NCI-H1048 (cell line): ENCODE data around the gene PRM2.
"Not testable (repeated sequence)": the region's sequence is repeated elsewhere in the genome, so short reads cannot be mapped to it uniquely, and the experiment has no call there.

Experiments
- DNase-seq: peaks from one replicate; lab custom pipeline; 2025; lab: John Stamatoyannopoulos, UW

PRM2 gene

DNA sequence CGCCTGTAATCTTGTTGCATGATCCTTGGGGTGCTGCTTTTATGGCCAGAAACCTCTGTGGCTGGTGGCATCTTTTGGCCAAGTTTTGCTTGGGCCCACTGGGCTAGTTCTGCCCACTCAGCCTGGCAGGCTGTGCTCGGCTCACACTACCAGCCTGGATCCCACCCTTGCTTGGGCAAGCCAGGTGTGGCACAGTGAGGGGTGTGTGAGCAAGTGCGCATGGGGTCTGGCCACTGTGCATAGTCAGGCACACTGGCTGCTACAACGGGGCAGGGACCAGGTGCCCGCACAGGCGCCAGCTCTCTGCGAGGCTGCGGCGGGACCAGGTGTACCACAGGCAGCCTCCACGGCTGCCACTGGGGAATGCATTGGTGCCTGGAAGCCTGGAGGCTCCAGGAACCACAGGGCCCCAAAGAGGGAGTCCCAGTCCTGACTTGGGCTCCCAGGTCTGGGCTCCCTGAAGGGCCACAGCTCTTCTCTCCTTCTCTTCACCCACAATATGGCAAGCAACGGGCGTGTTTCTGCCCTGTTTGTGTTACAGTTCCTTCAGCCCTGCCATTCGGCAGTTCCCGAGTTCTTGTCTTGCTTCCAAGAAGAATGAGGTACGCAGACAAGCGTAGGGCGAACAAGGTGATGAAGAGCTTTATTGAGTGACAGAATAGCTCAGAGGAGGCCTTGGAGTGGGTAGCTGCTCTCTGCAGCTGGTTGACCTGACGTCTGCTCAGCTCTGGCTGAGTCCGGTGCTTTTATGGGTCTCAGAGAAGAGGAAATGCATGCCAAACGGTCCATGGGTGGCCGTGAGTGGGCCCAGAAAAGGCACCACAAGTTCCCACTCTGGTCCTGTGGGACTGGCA, 31.6 kb upstream of the PRM2 start:
- DNase-seq: no peak

DNA sequence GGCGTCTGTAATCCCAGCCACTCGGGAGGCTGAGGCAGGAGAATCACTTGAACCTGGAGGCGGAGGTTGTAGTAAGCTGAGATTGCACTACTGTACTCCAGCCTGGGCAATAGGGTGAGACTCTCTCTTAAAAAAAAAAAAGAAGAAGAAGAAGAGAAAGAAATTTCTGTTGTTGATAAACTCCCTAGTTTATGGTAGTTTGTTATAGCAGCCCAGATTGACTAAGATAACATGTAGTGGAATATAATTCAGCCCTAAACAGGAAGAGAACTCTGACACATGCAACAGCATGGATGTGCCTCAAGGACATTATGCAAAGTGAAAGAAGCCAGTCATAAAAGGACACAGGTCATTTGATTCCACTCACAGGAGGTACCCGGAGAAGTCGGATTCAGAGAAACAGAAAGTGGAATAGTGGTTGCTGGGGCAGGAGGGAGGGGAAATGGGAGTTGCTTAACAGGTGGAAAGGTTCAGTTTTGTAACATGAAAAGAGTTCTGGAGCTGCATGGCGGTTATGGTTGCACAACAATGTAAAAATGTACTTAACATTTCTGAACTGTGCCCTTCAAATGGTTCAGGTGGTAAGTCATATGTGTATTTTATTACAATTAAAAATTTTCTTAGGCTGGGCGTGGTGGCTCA, 30.8 kb upstream of the PRM2 start:
- no peak for DNase-seq

DNA sequence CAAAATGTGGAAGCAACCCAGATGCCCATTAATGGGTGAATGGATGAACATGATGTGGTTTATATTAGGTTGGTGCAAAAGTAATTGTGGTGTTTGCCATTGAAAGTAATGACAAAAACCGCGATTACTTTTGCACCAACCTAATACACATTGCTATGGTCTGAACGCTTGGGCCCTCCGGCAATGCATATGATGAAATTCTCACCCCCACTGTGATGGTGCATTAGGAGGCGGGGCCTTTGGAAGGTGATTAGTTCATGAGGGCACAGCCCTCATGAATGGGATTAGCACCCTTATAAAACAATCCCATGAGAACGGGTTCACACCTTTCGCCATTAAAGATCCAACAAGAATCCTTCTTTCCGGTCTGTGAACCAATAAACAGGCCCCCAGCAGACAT, 30.1 kb upstream of the PRM2 start:
- no peak for DNase-seq

DNA sequence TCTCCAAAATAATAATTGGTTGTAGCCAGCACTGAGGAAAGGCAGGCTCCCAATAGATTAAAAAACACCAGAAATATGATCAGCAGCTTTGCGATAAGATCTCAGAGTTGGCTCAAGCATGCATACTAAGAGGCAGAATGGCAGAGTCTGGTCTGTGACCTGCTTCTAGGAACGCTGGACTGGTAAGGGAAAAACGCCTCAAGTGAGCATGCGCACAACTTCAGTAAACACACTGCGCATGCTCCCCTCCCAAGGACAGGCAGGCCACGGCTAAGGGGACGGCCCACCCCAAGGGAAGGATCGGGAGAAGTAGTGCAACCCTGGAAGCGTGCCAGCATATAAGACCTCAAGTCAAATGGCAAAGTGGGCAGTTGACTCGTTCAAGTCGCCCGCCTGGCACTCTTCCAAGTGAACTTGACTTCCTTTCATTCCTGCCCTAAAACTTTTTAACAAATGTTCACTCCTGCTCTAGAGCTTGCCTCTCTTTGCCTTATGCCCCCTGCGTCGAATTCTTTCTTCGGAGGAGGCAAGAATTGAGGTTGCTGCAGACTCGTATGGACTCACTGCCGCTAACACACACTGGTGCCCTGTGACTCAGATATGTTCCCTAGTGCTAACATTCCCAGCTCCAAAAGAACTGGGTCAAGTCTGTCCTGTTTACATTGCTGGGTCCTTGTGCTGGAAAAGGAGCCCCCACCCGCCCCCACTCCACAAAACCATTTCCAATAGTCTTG, 27.3 kb upstream of the PRM2 start:
- no peak for DNase-seq

DNA sequence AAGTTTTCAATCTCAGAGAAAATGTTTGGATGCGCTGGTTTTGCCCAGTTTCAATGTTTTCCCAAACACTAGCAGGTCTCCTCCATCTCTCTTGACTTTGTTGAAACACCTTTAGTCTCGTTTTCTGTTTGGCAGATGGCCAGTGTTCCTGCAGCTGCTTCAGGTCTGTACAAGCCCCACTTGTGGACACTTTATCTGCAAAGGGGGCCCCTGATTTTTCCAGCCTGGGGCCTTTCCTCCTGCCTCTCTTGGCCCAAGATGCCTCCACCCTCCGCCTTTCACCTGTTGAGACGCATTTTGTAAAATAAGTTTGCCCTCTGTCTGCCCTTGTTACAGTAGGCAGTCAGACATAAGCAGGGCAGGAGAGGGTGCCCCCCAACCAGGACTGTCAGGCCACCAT, 26.7 kb upstream of the PRM2 start:
- DNase-seq: no peak

DNA sequence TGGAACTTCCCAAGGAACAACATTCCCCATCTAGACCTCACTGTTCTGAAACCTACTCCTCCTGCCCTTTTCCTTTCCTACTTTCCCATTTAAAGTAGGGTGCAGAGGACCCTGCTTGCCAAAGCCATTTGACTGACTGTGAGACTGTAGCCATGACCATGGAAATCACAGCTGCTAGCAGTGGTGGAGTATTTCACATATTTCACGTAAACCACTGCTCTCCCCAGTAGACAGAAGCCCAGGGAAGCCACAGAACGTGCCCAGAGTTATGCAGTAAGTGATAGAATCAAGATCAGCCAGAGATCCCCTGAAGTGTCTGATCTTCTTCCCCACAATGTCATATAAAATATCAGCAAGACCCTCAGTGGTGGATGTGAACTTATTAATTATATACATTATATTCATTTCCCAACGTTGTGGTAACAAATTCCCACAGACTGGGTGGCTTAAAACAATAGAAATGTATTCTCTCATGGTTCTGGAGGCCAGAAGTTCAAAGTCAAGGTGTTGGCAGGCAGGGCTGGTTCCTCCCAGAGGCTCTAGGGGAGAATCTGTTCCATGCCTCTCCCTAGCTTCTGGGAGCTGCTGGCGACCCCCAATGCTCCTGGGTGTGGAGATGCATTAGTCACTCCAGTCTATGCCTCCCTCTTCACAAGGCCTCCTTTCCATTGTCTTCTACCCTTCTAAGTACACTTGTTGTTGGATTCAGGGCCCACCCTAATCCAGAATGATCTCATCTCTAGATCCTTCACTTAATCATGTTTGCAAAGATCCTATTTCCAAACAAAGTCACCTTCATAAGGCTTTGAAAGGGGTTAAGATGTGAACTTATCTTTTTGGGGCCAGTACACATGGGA, 25.6 kb upstream of the PRM2 start:
- no peak for DNase-seq

DNA sequence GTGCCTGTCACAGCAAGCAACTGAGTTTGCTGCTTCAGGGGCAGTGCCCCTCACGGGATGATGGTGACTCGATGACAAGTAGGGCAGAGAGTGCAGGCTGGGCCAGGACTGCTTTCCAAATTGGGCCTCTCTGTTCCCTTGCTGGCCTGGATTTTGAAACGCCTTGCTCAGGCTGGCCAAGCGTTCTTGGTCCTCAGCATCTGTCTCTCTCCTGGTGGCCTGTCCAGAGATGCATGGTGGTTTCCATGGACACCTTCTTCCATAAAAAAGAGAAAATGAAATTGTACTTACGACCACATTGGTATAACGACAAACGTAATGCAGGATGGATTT, 24.2 kb upstream of the PRM2 start:
- no peak for DNase-seq

DNA sequence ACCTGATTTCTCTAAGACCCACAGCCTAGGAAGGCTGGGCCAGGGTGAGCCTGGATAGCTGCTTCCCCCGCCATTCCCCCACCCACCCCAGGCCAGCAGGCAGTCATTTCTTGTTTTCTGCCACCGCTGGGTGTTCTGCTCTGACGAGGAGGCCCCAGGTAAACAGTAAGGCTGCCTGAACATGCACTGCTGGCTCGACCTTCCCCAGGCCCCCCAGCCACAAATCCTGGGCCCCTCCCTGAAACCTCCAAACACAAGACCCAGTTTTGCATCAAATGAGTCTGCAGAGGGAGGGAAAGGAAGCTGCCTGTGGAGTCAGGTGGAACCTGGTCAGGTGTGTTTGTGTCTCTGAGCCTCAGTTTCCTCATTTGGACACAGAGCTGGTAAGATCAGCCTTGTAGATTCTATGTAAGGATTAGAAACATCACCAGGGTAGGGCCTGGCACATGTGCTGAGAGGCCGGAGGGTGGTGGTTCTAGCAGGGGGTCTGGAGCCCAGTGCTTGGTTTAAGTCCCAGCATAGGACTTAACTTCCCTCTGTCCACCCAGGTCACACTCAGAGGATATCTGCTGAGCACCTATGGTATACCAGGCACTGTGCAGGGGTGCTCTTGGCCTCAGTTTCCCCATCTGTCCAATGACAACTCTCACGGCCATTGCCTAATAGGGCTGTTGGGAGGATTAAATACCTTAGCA, 23.7 kb upstream of the PRM2 start:
- no peak for DNase-seq

DNA sequence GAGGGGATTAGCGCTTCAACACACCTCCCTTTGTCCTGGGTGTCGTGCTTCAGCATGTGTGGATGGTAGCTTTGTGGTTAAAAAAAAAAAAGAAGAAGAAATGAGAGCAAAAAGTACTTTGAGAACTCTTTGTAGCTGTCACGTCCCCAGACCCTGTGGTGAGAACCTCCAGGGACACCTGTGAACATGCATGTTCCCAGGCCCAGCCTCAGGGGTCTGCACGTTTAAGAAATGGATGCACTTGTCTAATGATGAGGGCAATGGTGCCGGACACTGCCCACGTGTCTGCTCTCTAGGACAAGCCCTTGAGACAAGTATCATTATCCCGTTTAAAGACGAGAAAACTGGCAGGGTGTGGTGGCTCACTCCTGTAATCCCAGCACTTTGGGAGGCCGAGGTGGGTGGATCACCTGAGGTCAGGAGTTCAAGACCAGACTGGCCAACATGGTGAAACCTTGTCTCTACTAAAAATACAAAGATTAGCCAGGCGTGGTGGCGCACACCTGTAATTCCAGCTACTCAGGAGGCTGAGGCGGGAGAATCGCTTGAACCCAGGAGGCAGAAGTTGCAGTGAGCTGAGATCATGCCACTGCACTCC, 22.8 kb upstream of the PRM2 start:
- not testable (repeated sequence) for DNase-seq

DNA sequence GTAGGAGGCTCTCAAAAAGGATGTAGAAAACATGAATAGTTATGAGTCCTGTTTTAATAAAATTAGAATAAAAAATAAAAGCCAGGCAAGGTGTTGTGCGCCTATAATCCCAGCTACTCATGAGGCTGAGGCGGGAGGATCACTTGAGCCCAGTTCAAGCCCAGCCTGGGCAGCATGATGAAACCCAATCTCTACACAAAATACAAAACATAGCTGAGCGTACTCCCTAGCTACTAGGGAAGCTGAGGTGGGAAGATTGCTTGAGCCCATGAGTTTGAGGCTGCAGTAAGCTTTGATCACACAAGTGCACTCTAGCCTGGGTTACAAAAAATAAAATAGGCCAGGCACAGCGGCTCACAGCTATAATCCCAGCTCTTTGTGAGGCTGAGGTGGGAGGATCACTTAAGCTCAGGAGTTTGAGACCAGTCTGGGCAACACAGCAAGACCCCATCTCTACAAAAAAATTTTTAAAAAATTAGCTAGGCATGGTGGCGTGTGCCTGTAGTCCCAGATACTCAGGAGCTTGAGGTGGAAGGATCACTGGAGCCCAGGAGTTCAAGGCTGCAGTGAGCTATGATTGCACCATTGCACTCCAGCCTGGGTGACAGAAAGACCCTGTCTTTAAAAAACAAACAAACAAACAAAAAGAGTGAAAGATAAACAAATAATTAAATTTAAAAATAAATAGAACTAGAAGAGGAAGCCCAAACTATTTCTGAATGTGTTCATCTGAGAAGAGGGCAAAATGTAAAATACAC, 22.0 kb upstream of the PRM2 start:
- DNase-seq: no peak

DNA sequence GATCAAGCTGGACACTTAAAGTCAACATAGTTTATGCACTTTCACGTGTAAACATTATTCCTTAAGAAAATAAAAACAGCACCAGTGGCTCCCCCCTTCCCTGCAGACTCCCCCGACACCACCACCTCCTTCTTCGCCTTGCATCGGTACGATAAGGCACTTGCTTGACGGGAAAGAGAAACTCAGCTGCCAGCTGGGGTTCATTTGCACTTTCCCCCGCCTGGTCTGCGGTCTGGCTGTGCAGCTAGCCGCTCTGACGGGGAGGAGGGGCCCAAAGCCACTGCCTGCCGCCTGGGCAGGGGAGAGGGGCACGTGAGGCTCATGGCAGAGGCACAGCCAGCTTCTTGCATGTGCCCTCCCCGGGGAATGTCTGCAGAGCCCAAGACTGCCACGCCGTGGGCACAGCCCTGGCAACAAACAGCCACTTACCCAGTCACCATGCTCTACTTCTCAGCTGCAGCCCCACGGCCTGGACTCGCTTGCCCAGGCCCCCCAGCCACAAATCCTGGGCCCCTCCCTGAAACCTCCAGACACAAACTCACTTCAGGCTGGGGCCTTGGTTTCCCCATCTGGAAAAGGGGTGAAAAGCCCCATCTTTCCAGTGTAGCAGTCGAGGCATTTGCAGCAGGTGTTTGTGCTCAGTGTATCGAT, 21.3 kb upstream of the PRM2 start:
- no peak for DNase-seq

DNA sequence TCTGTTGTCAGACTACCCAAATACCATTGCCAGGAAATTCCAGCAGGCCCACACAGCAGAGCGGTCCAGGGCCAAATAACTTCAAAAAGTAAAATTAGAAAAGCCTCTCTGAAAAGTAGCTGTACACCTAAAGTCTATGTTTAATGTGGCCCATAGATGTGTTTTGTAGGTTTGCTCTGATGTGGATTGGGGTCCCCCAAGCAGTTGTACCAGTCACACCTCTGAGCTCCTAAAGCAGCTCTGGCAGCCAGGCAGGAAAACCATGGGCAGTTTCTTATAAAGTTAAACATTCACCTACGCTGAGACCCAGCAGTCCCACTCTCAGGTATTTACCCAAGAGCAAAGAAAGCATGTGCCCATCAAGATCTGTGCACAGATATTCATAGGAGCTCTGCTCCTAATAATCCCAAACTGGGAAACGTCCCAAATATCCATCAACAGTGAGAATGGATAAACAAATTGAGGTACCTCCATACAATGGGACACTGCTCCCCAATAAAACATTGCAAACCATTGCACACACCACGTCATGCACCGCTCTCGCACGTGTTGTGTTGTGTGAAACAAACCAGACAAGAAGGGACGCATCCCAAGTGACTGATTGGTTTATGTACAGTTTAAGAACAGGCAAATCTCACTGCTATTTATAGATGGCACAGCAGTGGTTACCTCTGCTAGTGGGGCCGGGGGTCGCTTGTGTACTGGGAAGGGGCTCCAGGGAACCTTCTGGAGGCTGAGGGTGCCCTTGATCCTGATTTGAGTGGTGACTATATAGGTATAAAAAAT, 20.6 kb upstream of the PRM2 start:
- DNase-seq: no peak

DNA sequence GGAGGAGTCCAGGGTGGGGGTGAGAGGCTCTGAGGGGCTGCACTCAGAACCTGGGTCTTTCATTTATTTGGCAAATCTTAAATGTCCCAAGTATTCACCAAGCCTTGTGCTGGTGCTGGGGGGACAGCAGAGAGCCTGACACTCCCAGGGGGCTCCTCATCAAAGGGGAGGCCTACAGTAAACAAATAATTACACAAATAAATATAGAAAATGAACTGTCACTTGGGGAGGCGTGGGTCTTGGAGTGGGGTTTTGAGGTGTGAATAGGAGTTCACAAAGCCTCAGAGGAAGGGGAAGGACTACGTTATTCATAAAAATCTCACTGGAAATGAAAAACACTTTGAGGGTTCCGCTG, 20.0 kb upstream of the PRM2 start:
- DNase-seq: no peak

DNA sequence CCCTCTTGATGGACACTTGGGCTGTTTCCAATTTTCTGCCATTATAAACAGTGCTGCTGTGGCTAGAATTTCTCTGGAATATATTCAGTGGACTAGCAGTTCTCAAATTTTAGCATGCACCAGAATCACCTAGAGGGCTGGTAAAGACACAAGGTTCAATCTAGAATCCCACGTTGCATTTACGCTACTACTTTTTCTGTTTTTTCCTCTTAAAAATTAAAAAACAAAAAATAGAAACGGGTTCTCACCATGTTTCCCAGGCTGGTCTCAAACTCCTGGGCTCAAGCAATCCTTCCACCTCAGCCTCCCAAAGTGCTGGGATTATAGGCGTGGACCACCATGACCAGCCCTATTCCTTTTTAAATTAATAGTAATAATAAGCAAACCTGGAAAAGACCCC, 19.4 kb upstream of the PRM2 start:
- DNase-seq: no peak

DNA sequence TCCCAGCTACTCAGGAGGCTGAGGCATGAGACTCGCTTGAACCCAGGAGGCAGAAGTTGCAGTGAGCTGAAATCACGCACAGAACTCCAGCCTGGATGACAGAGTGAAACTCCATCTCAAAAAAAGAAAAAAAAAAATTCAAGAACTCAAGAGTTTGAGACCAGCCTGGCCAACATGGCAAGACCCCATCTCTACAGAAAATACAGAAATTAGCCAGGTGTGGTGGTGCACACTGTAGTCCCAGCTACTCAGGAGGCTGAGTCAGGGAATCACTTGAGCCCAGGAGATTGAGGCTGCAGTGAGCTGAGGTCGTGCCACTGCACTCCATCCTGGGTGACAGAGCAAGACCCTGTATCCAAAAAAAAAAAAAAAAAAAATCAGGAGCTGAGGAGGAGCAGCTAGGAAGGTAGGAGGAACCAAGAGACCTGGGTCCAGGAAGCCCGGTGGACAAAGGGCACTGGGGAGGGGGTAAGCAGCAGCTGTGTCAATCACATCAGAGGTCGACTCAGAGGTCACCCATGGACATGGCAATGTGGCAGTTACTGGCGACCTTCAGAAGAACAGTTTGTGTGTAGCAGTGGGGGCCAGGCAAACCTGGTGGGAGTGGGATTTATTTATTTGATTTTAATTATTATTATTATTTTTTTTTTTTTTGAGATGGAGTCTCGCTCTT, 15.9 kb upstream of the PRM2 start:
- DNase-seq: no peak

DNA sequence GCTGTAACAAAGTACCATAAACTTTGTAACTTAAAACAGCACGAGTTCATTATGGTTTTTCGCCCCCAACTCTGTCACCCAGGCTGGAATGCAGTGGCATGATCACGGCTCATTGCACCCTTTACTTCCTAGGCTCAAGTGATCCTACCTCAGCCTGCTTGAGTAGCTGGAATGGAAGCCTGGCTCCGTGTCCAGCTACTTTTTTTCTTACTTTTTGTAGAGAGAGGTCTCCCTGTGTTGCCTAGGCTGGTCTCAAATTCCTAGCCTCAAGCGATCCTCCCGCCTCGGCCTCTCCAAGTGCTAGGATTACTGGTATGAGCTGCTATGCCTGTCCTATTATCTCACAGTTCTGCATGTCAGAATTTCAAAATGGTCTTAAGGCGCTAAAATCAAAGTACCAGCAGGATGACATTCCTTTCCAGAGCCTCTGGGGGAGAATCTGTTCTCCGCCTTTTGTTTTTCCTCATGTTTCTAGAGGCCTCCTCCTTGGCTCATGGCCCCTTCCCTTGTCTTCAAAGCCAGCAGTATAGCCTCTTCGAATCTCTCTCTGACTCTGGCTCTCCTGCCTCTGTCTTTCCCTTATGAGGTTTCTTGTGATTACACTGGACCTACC, 14.9 kb upstream of the PRM2 start:
- no peak for DNase-seq

DNA sequence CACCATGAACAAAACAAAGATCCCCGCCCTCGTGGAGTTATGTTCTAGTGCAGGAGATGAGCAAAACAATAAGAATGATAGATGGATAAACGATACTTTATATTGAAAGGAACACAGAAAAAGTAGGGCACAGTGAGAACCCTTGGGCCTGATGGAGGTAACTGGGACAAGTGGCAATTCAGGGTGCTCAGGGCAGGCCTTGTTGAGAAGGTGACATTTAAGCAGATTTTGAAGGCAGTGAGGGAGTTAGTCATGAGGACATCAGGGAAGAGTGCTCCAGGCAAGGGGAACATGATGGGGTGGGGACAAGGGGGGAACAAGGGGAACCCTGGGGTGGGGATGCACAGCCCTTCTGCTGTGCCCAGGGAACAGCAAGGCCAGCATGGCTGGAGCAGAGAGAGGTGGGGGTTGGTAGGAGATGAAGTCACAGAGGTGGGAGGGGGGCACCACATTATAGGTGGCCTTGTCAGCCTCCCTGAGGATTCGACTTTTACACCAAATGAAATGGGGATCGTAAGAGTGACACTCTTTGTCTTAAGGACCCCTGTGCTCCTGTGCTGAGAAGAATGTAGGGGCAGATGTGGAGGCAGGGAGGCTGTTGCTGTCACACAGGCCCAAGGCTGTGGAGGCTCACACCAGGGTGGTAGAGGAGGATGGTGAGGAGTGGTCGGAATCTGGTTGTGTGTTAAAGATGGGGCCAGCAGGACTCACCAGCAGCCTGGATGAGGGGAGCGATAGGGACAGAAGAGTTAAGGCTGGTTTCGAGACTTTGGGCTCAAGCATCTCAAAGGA, 14.0 kb upstream of the PRM2 start:
- DNase-seq: no peak
